CD4-positive, alpha-beta memory T cell (primary cell): ENCODE measurements around the gene RPS6KA3. TPM values are rescaled to one million over a fixed set of nuclear protein-coding genes. Genes with fewer than 3 reads are reported as not detected.
A peak's percentile ranks its signal among the peaks of the same experiment; 100 is the strongest.

Source experiments
- CTCF ChIA-PET: fragments of 350-600 bp; sonication (Branson Sonifier 250); formaldehyde crosslinking; loops from one replicate; lab custom pipeline; 2021; ENCODE audit warnings: inconsistent platforms; ENCODE audit not compliant: partially characterized antibody; lab: Charles Lee
- POLR2A ChIA-PET: fragments of 350-600 bp; sonication (Branson Sonifier 250); formaldehyde crosslinking; loops from one replicate; lab custom pipeline; 2021; ENCODE audit not compliant: partially characterized antibody; lab: Charles Lee
- DNase-seq, 5 donors: peaks; one replicate each; pipeline versions ENCODE4 v3.0.0 to v3.0.0-alpha.2; 2020 to 2022; ENCODE audit warnings: mixed read lengths in 1 of 5
- H3K27ac ChIP-seq: one replicate; pipeline ENCODE4 v1.7.0; 2013; ENCODE audit warnings: low read depth, low read length
- H3K27me3 ChIP-seq: 2 replicates; pipeline ENCODE4 v1.7.0; 2013; ENCODE audit warnings: mild to moderate bottlenecking, low read length, moderate library complexity; ENCODE audit not compliant: insufficient read depth
- H3K36me3 ChIP-seq: 2 replicates; pipeline ENCODE4 v1.7.0; 2013; ENCODE audit warnings: mild to moderate bottlenecking, low read length, moderate library complexity; ENCODE audit not compliant: insufficient read depth
- H3K4me1 ChIP-seq: 2 replicates; pipeline ENCODE4 v1.7.0; 2013; ENCODE audit warnings: mild to moderate bottlenecking, low read length, moderate library complexity; ENCODE audit not compliant: insufficient read depth
- H3K4me3 ChIP-seq, 2 donors: one replicate each; pipeline ENCODE4 v1.7.0; 2013; ENCODE audit warnings: low read length in 2 of 2, mild to moderate bottlenecking in 1 of 2
- H3K9me3 ChIP-seq, 2 donors: one replicate each; pipeline ENCODE4 v1.7.0; 2013; ENCODE audit warnings: low read length in 2 of 2, control low read depth in 1 of 2; ENCODE audit not compliant: control insufficient read depth in 1 of 2
- H3K27ac Mint-ChIP-seq, 7 donors: one replicate each; pipeline ENCODE4 v1.8.0; 2020 to 2021; ENCODE audit warnings: mixed read lengths in 7 of 7, mild to moderate bottlenecking in 6 of 7, inconsistent platforms in 3 of 7, moderate library complexity in 3 of 7
- H3K27me3 Mint-ChIP-seq, 2 donors: one replicate each; pipeline ENCODE4 v1.8.0; 2020 to 2021; ENCODE audit warnings: mixed read lengths in 2 of 2
- H3K36me3 Mint-ChIP-seq, 2 donors: one replicate each; pipeline ENCODE4 v1.8.0; 2020 to 2021; ENCODE audit warnings: mixed read lengths in 2 of 2, inconsistent platforms in 1 of 2, mild to moderate bottlenecking in 1 of 2
- H3K4me1 Mint-ChIP-seq, 4 donors: one replicate each; pipeline ENCODE4 v1.8.0; 2020 to 2021; ENCODE audit warnings: mixed read lengths in 4 of 4, mild to moderate bottlenecking in 1 of 4
- H3K4me3 Mint-ChIP-seq, 8 donors: one replicate each; pipeline ENCODE4 v1.8.0; 2020 to 2021; ENCODE audit warnings: mixed read lengths in 8 of 8, mild to moderate bottlenecking in 7 of 8, moderate library complexity in 6 of 8, inconsistent platforms in 3 of 8
- H3K9me3 Mint-ChIP-seq, 8 donors: one replicate each; pipeline ENCODE4 v1.8.0; 2020 to 2021; ENCODE audit warnings: mixed read lengths in 8 of 8, mild to moderate bottlenecking in 5 of 8, inconsistent platforms in 3 of 8, moderate library complexity in 1 of 8
- intact Hi-C: fragments of 100-400 bp; cut with micrococcal nuclease; formaldehyde crosslinking; loops from one replicate; pipeline ENCODE4 v1.15.1; 2023
- polyA plus RNA-seq, 2 donors: library from polyadenylated mRNA; unstranded; fragments of 300-500 nt; fragmentation: Illumina TruSeq; gene quantifications; one replicate each; pipeline ENCODE4 v1.2.3, GENCODE V29; 2021
- total RNA-seq, 2 experiments: library from RNA; stranded (reverse); gene quantifications; one replicate each; pipeline ENCODE4 v1.2.3, GENCODE V29; 2021

RPS6KA3 gene
- total and polyA plus RNA-seq, 4 experiments from 2014 or later: 39.7 to 139 (median 99.2) TPM

GRCh38 chrX:20215565-20215964, 51.1 kb downstream of the RPS6KA3 start:
- no peaks in the 10 kb centered on the region for H3K9me3 Mint-ChIP-seq
- H3K27me3 Mint-ChIP-seq: no peaks in the 10 kb centered on the region
- intact Hi-C loops: loop anchor here (5.0 kb wide), 1 partner anchor 37 kb away; no protein-coding TSS in a partner anchor
- H3K4me1 Mint-ChIP-seq: peaks cover 35 to 78% (median 55%) of the 10 kb centered on the region in 4 donors
- Histone ChIP-seq H3K27me3 (no peaks in the 10 kb centered on the region), H3K9me3 (no peaks in the 10 kb centered on the region), H3K27ac (no peak overlapping the region), H3K4me3 (no peak overlapping the region), H3K36me3 (no peaks in the 10 kb centered on the region), H3K4me1 (peaks cover 80% of the 10 kb centered on the region)
- H3K4me3 Mint-ChIP-seq: no peak overlapping the region
- DNase-seq: no peak
- ChIA-PET POLR2A (no interaction called here), CTCF (no interaction called here)
- no peak overlapping the region for H3K27ac Mint-ChIP-seq
- peaks cover 0 to 22% of the 10 kb centered on the region in 2 donors for H3K36me3 Mint-ChIP-seq

- Histone ChIP-seq H3K4me3 (no peak overlapping the region), H3K36me3 (no peaks in the 10 kb centered on the region), H3K9me3 (no peaks in the 10 kb centered on the region), H3K27ac (no peak overlapping the region), H3K4me1 (peaks cover 61% of the 10 kb centered on the region), H3K27me3 (no peaks in the 10 kb centered on the region)
- no peaks in the 10 kb centered on the region for H3K27me3 Mint-ChIP-seq
- H3K4me3 Mint-ChIP-seq: peak overlapping the region in 2 of 8 donors; percentile 53 to 59
- intact Hi-C loops: no loop called here
- ChIA-PET POLR2A (interaction anchor here (0.9 kb wide), 1 partner anchor 23 kb away, joined by 4 read pairs; no protein-coding TSS in a partner anchor), CTCF (no interaction called here)
- peak overlapping the region in 3 of 7 donors; percentile 32 to 72 (median 35) for H3K27ac Mint-ChIP-seq
- peaks cover 40 to 69% (median 54%) of the 10 kb centered on the region in 4 donors for H3K4me1 Mint-ChIP-seq
- DNase-seq: no peak
- peaks cover 4 to 36% of the 10 kb centered on the region in 2 donors for H3K36me3 Mint-ChIP-seq
- H3K9me3 Mint-ChIP-seq: no peaks in the 10 kb centered on the region
Observed at GRCh38 chrX:20212486-20213089, 54.1 kb downstream of the RPS6KA3 start.

DNA sequence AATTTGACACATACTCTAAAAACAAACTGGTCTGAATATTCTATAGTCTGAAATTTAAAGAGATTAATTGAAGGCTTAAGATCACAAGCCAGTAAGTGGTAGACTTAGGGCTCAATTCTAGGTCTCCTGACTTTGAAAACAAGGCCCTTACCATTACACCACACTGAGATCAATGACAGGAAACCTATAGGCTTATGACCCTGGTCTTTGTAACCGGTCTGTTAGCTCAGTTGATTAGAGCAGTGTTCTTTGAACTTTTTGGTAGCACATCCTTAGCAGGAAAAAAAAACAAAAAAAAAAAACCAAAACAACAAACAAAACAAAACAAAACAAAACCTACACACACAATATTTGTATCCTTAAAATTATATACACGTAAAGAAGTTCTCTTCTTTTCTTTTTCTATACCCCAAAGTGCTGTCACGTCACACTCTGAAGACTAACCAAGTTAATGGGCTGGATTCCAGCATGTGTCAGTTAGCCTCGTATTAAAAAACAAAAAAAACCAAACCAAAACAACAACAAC, 55.4 kb downstream of the RPS6KA3 start:
- H3K36me3 ChIP-seq: no peaks in the 10 kb centered on the region
- no peak overlapping the region for H3K4me3 ChIP-seq
- CTCF ChIA-PET: no interaction called here
- Mint-ChIP-seq H3K27ac (peak overlapping the region in 4 of 7 donors; percentile 26 to 72 (median 62)), H3K9me3 (no peaks in the 10 kb centered on the region), H3K36me3 (peaks cover 15 to 48% of the 10 kb centered on the region in 2 donors), H3K4me3 (peak overlapping the region in 3 of 8 donors; percentile 15 to 70 (median 29)), H3K27me3 (no peaks in the 10 kb centered on the region), H3K4me1 (peaks cover 46 to 74% (median 60%) of the 10 kb centered on the region in 4 donors)
- peaks cover 57% of the 10 kb centered on the region for H3K4me1 ChIP-seq
- intact Hi-C loops: no loop called here
- no peak overlapping the region for H3K27ac ChIP-seq
- no peaks in the 10 kb centered on the region for H3K27me3 ChIP-seq
- POLR2A ChIA-PET: interaction anchor here (0.6 kb wide), 1 partner anchor 716 kb away, joined by 4 read pairs; no protein-coding TSS in a partner anchor
- DNase-seq: no peak
- H3K9me3 ChIP-seq: no peaks in the 10 kb centered on the region

DNA sequence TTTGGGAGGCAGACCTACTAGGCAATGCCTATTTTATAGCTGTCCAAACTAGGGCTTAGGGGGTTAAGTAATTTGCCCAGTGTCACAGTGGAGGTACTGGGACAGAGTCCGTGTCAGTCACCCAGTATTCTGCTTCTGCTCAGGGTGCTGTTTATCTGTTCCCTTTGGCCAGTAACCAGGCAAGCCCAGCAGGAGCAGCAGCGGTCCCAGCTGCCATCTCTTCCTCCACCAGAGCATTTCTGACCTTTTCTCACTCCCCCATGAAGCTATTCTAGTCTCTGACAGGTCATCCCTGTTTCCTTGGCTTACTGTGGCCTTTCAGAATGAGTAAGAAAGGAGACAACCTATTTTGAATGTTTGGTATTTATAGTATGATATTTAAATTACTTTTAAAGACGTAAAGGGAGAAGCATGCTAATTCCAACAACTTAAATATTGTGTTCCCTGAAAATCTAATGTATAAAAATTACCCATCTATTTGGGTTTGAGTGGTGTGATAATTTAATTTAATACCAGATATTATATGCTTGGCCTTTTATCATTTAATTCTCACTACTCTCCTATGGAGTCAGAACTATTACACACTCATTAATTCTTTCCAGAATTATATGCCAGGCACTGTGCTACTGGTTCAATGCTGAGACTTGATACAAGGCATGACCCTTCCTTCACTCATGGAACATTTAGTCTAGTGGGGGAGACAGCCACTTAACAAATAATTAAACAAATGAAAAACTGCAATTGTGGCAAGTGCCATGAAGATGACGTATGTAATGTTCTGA, 60.6 kb downstream of the RPS6KA3 start:
- ChIA-PET CTCF (no interaction called here), POLR2A (interaction anchor here (0.6 to 0.8 kb wide), 3 partner anchors 10 to 42 kb away, joined by 3 to 4 read pairs (median 4); no protein-coding TSS in a partner anchor)
- H3K4me1 ChIP-seq: peaks cover 44% of the 10 kb centered on the region
- H3K4me3 ChIP-seq: no peak overlapping the region
- peaks cover 36 to 66% (median 44%) of the 10 kb centered on the region in 4 donors for H3K4me1 Mint-ChIP-seq
- H3K9me3 Mint-ChIP-seq: no peaks in the 10 kb centered on the region
- H3K27ac Mint-ChIP-seq: peak overlapping the region in 4 of 7 donors; percentile 13 to 93 (median 45)
- DNase-seq: no peak
- H3K27me3 Mint-ChIP-seq: no peaks in the 10 kb centered on the region
- H3K27me3 ChIP-seq: no peaks in the 10 kb centered on the region
- H3K27ac ChIP-seq: no peak overlapping the region
- intact Hi-C loops: no loop called here
- H3K36me3 Mint-ChIP-seq: peaks cover 23 to 60% of the 10 kb centered on the region in 2 donors
- no peak overlapping the region for H3K4me3 Mint-ChIP-seq
- H3K36me3 ChIP-seq: peaks cover 6% of the 10 kb centered on the region
- H3K9me3 ChIP-seq: no peaks in the 10 kb centered on the region

- Mint-ChIP-seq H3K36me3 (peaks cover 32 to 61% of the 10 kb centered on the region in 2 donors), H3K27ac (peak overlapping the region in 4 of 7 donors; percentile 20 to 58 (median 48)), H3K27me3 (no peaks in the 10 kb centered on the region), H3K4me1 (peaks cover 30 to 58% (median 41%) of the 10 kb centered on the region in 4 donors), H3K4me3 (peak overlapping the region in 5 of 8 donors; percentile 3 to 50 (median 15)), H3K9me3 (no peaks in the 10 kb centered on the region)
- H3K27ac ChIP-seq: no peak overlapping the region
- CTCF ChIA-PET: interaction anchor here (1.3 kb wide), 1 partner anchor 48 kb away, joined by 3 read pairs; no protein-coding TSS in a partner anchor
- POLR2A ChIA-PET: interaction anchor here (1.1 to 1.5 kb wide), 2 partner anchors 48 kb away, joined by 3 to 4 read pairs; no protein-coding TSS in a partner anchor
- H3K9me3 ChIP-seq: no peaks in the 10 kb centered on the region
- H3K4me3 ChIP-seq: no peak overlapping the region
- H3K27me3 ChIP-seq: no peaks in the 10 kb centered on the region
- peaks cover 29% of the 10 kb centered on the region for H3K4me1 ChIP-seq
- peak in 1 of 5 donors; percentile 25 for DNase-seq
- peaks cover 6% of the 10 kb centered on the region for H3K36me3 ChIP-seq
- intact Hi-C loops: no loop called here
Observed at GRCh38 chrX:20204351-20204750, 62.4 kb downstream of the RPS6KA3 start.

- H3K36me3 Mint-ChIP-seq: peaks cover 19 to 49% of the 10 kb centered on the region in 2 donors
- H3K9me3 ChIP-seq: no peaks in the 10 kb centered on the region
Observed at GRCh38 chrX:20197641-20198210, 69.0 kb downstream of the RPS6KA3 start.

More at GRCh38 chrX:20197641-20198210, 69.0 kb downstream of the RPS6KA3 start:
- ChIA-PET CTCF (no interaction called here), POLR2A (no interaction called here)
- Histone ChIP-seq H3K4me3 (no peak overlapping the region), H3K27ac (no peak overlapping the region), H3K4me1 (no peaks in the 10 kb centered on the region), H3K36me3 (peaks cover 8% of the 10 kb centered on the region), H3K27me3 (no peaks in the 10 kb centered on the region)
- Mint-ChIP-seq H3K27ac (peak overlapping the region in 4 of 7 donors; percentile 8 to 82 (median 51)), H3K4me3 (no peak overlapping the region), H3K4me1 (peaks cover 3 to 37% (median 16%) of the 10 kb centered on the region in 4 donors), H3K27me3 (no peaks in the 10 kb centered on the region), H3K9me3 (no peaks in the 10 kb centered on the region)
- no peak for DNase-seq
- intact Hi-C loops: no loop called here
